ENCODE measurements around the gene SIPA1L2. TPM values are rescaled to one million over a fixed set of nuclear protein-coding genes. Genes with fewer than 3 reads are reported as not detected.

Gene SIPA1L2
- total and polyA plus RNA-seq, 2 of the 4 experiments (the other 2 are of a cell fraction), result 7.1 to 13.4 TPM

GRCh38 chr1:232589111-232589811, 40.7 kb downstream of the SIPA1L2 start:
- TF ChIP-seq RCOR1 (IDR thresholded peaks at IDR 0.05; ENCODE audit: insufficient replicate concordance, low read length) (no peak), MAFK (IDR thresholded peaks at IDR 0.05; ENCODE audit: low read depth, low read length) (no peak), RFX5 (IDR thresholded peaks at IDR 0.05; ENCODE audit: low read depth, low read length) (no peak), CHD1 (IDR thresholded peaks at IDR 0.05; ENCODE audit: low read depth, low read length) (no peak), BHLHE40 (IDR thresholded peaks at IDR 0.05; ENCODE audit: low read depth, low read length) (no peak), CTCF (conservative IDR thresholded peaks at IDR 0.05; ENCODE audit: low read depth, low read length) (no peak), USF2 (IDR thresholded peaks at IDR 0.05; ENCODE audit: low read depth, low read length) (no peak), RAD21 (IDR thresholded peaks at IDR 0.05; ENCODE audit: low read length) (no peak), MAZ (IDR thresholded peaks at IDR 0.05; ENCODE audit: borderline replicate concordance, low read depth, low read length) (no peak), MXI1 (IDR thresholded peaks at IDR 0.05; ENCODE audit: borderline replicate concordance, low read depth, low read length) (no peak), SMC3 (IDR thresholded peaks at IDR 0.05; ENCODE audit: low read depth, low read length) (no peak), NFE2L2 (IDR thresholded peaks at IDR 0.05; ENCODE audit: low read depth, low read length) (no peak), POLR2A (IDR thresholded peaks at IDR 0.05; ENCODE audit: low read depth, low read length) (no peak), CEBPB (IDR thresholded peaks at IDR 0.05; ENCODE audit: low read depth, low read length) (no peak), FOS (IDR thresholded peaks at IDR 0.05; ENCODE audit: low read depth, low read length) (no peak)
- TF ChIP-seq, protein P1, sequence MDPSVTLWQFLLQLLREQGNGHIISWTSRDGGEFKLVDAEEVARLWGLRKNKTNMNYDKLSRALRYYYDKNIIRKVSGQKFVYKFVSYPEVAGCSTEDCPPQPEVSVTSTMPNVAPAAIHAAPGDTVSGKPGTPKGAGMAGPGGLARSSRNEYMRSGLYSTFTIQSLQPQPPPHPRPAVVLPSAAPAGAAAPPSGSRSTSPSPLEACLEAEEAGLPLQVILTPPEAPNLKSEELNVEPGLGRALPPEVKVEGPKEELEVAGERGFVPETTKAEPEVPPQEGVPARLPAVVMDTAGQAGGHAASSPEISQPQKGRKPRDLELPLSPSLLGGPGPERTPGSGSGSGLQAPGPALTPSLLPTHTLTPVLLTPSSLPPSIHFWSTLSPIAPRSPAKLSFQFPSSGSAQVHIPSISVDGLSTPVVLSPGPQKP (IDR thresholded peaks at IDR 0.05; ENCODE audit: borderline replicate concordance, low read depth, low read length), result no peak
- POLR2A ChIA-PET (ENCODE audit: unreplicated experiment), result no interaction called here

More at GRCh38 chr1:232589111-232589811, 40.7 kb downstream of the SIPA1L2 start:
- BruUV-seq (replicated peaks), result no TSS peak
- Histone ChIP-seq H3K27ac (ENCODE audit: insufficient read depth, low read length) (no peak overlapping the region), H3K18ac (ENCODE audit: low read depth, low read length) (no peak overlapping the region), H3K27me3 (ENCODE audit: control insufficient read depth, insufficient read depth, low read length) (no peaks in the 10 kb centered on the region), H4K91ac (ENCODE audit: insufficient read depth, low read depth, low read length) (no peak overlapping the region), H4K5ac (ENCODE audit: low read depth, low read length) (no peak overlapping the region), H2AK9ac (replicated peaks; ENCODE audit: low read depth, low read length, poor library complexity) (no peak overlapping the region), H3K9me1 (ENCODE audit: insufficient read depth, low read length) (0 out of 2 replicates have a peak, but pooled peaks cover 6% of the 10 kb centered on the region), H2BK5ac (ENCODE audit: low read depth, low read length, poor library complexity, severe bottlenecking) (no peak overlapping the region), H3K79me1 (ENCODE audit: low read depth in 1 of 2, low read length in 2 of 2) (peaks cover 0 to 13% of the 10 kb centered on the region in 2 experiments), H3K9ac (ENCODE audit: low read depth, low read length) (no peak overlapping the region), H4K8ac (ENCODE audit: low read depth in 2 of 2, low read length in 2 of 2) (no peak overlapping the region), H3K4me2 (ENCODE audit: low read depth, low read length) (no peak overlapping the region), H2BK15ac (ENCODE audit: low read depth, low read length) (no peak overlapping the region), H2BK20ac (ENCODE audit: low read depth, low read length) (no peak overlapping the region), H3K4ac (ENCODE audit: low read depth, low read length) (no peak overlapping the region), H3K9me3 (ENCODE audit: control insufficient read depth, insufficient read depth, low read length) (no peaks in the 10 kb centered on the region), H2AFZ (replicated peaks; ENCODE audit: low read length, poor library complexity) (no peak overlapping the region), H2BK120ac (ENCODE audit: low read depth, low read length) (no peak overlapping the region), H3K23ac (ENCODE audit: low read depth, low read length) (no peak overlapping the region), H3K4me1 (ENCODE audit: control insufficient read depth, insufficient read depth, low read length) (peaks cover 5% of the 10 kb centered on the region; the same call in 1 of the 2 replicates), H4K20me1 (ENCODE audit: insufficient read depth, low read length) (no peaks in the 10 kb centered on the region; the same call in 1 of the 2 replicates), H3K4me3 (ENCODE audit: insufficient read depth, low read depth, low read length) (no peak overlapping the region), H3K36me3 (ENCODE audit: control insufficient read depth, insufficient read depth, low read length) (no peaks in the 10 kb centered on the region; the same call in 1 of the 2 replicates), H3K14ac (replicated peaks; ENCODE audit: low read depth, low read length) (no peak overlapping the region), H2AK5ac (ENCODE audit: low read depth, low read length) (no peak overlapping the region), H3K56ac (ENCODE audit: extremely low read depth, insufficient read depth, low read length) (no peak overlapping the region)
- in situ Hi-C loops (cut with MboI; ENCODE audit: low sequenced_read_pairs) (no loop called here), dilution Hi-C loops (cut with HindIII; ENCODE audit: low sequenced_read_pairs, unreplicated experiment) (no loop called here), intact Hi-C loops (cut with micrococcal nuclease) (no loop called here)
- 81% methylated on average over 3 of the region's 6 CpGs; no CpG with 5 or more reads in 1 of the 2 experiments for WGBS, 2 experiments (ENCODE audit: extremely low coverage in 2 of 2, insufficient read length in 1 of 2)
- CTCF ChIA-PET, result interaction anchor here (1.5 kb wide), 1 partner anchor 10 kb away, joined by 3 read pairs; no protein-coding TSS in a partner anchor
- no peak for ATAC-seq (ENCODE audit: low read depth)
- no peak for DNase-seq

Data from IMR-90 (cell line).